Type B pancreatic cell (in vitro differentiated cells): ENCODE data around the gene CLEC3B. TPM values are rescaled to one million over a fixed set of nuclear protein-coding genes. Genes with fewer than 3 reads are reported as not detected.

Experiments used
- DNase-seq: peaks from one replicate; pipeline ENCODE4 v3.0.0; 2021; ENCODE audit warnings: mixed read lengths; ENCODE audit not compliant: unreplicated experiment; ENCODE audit errors: extremely low spot score
- H3K27ac Mint-ChIP-seq: 2 replicates; pipeline ENCODE4 v1.8.0; 2021; ENCODE audit warnings: mild to moderate bottlenecking, mixed read lengths
- H3K27me3 Mint-ChIP-seq: 2 replicates; pipeline ENCODE4 v1.8.0; 2021; ENCODE audit warnings: mixed read lengths
- H3K36me3 Mint-ChIP-seq: 2 replicates; pipeline ENCODE4 v1.8.0; 2021; ENCODE audit warnings: mixed read lengths
- H3K4me1 Mint-ChIP-seq: one replicate; pipeline ENCODE4 v1.8.0; 2021; ENCODE audit warnings: mixed read lengths; ENCODE audit not compliant: unreplicated experiment
- H3K4me3 Mint-ChIP-seq: 2 replicates; pipeline ENCODE4 v1.8.0; 2021; ENCODE audit warnings: mild to moderate bottlenecking, mixed read lengths
- H3K9me3 Mint-ChIP-seq: 2 replicates; pipeline ENCODE4 v1.8.0; 2021; ENCODE audit warnings: mixed read lengths
- total RNA-seq: library from RNA; stranded (reverse); gene quantifications from 2 replicates; pipeline ENCODE4 v1.2.1, GENCODE V29; 2021; ENCODE audit warnings: low replicate concordance
- TF ChIP-seq, protein P1 (sequence below): fragments of 200-600 bp; sonication (generic); conservative IDR thresholded peaks from 2 replicates; pipeline ENCODE4 v1.5.0; 2021; ENCODE audit warnings: antibody characterized with exemption, mild to moderate bottlenecking

Gene CLEC3B
- total RNA-seq, 1 donor from 2014 or later, result 1.2 TPM

DNA sequence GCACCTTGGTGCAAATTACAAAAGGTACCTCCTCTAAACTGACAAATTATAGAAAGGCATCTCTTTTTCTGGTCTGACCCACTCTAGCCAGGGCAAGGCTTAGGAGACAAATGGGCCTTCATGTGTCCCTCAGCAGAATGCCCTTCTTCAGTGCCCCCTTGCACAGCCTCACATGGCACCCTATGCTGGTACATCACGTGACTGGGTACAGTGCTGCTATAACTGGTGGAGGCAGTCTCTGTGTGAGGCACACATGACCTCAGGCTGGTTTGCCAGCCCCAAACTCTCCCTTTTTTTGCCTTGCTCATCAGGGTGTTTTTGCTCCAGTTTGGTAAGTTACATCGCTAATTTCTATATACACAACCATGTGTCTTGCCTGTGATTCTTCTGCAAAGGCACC, 3.1 kb downstream of the CLEC3B start:
- Mint-ChIP-seq H3K4me1 (peaks cover 10% of the 10 kb centered on the region), H3K4me3 (no peak overlapping the region), H3K27me3 (peaks cover 29% of the 10 kb centered on the region), H3K27ac (no peak overlapping the region), H3K9me3 (no peaks in the 10 kb centered on the region), H3K36me3 (no peaks in the 10 kb centered on the region)
- TF ChIP-seq, protein P1, sequence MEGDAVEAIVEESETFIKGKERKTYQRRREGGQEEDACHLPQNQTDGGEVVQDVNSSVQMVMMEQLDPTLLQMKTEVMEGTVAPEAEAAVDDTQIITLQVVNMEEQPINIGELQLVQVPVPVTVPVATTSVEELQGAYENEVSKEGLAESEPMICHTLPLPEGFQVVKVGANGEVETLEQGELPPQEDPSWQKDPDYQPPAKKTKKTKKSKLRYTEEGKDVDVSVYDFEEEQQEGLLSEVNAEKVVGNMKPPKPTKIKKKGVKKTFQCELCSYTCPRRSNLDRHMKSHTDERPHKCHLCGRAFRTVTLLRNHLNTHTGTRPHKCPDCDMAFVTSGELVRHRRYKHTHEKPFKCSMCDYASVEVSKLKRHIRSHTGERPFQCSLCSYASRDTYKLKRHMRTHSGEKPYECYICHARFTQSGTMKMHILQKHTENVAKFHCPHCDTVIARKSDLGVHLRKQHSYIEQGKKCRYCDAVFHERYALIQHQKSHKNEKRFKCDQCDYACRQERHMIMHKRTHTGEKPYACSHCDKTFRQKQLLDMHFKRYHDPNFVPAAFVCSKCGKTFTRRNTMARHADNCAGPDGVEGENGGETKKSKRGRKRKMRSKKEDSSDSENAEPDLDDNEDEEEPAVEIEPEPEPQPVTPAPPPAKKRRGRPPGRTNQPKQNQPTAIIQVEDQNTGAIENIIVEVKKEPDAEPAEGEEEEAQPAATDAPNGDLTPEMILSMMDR, result no peak
- no peak for DNase-seq

DNA sequence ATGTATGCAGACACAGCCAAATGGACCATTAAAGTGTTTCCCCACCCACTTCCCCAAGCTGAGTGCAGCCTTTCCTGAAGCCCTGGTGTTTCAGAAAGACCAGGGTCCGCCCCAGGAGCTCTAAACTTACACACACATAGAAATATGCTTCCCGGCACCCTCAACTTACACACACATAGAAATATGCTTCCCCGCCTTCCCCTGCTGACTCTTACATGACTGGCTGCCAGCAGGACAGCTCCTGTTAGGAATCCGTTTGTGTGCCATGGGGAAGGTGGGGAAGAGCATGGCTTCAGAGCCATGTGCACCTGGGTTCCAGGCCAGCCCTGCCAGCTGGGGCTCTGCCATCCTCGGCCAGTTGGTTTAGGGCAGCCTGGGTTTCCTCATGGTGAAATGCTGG, 3.6 kb downstream of the CLEC3B start:
- H3K27me3 Mint-ChIP-seq, result peaks cover 33% of the 10 kb centered on the region
- H3K27ac Mint-ChIP-seq, result no peak overlapping the region
- peaks cover 15% of the 10 kb centered on the region for H3K4me1 Mint-ChIP-seq
- H3K36me3 Mint-ChIP-seq, result no peaks in the 10 kb centered on the region
- TF ChIP-seq, protein P1, result no peak
- no peak for DNase-seq
- no peaks in the 10 kb centered on the region for H3K9me3 Mint-ChIP-seq
- H3K4me3 Mint-ChIP-seq, result no peak overlapping the region

- no peak for DNase-seq
- H3K27ac Mint-ChIP-seq, result no peak overlapping the region
- TF ChIP-seq, protein P1, result no peak
- H3K4me1 Mint-ChIP-seq, result peaks cover 22% of the 10 kb centered on the region
- H3K27me3 Mint-ChIP-seq, result peaks cover 51% of the 10 kb centered on the region
- no peaks in the 10 kb centered on the region for H3K9me3 Mint-ChIP-seq
- no peaks in the 10 kb centered on the region for H3K36me3 Mint-ChIP-seq
- no peak overlapping the region for H3K4me3 Mint-ChIP-seq
Observed at GRCh38 chr3:45031531-45031930, 5.4 kb downstream of the CLEC3B start.

- peaks cover 22% of the 10 kb centered on the region for H3K4me1 Mint-ChIP-seq
- no peak overlapping the region for H3K4me3 Mint-ChIP-seq
- H3K9me3 Mint-ChIP-seq, result no peaks in the 10 kb centered on the region
- DNase-seq, result no peak
- TF ChIP-seq, protein P1, result no peak
- no peaks in the 10 kb centered on the region for H3K36me3 Mint-ChIP-seq
- H3K27ac Mint-ChIP-seq, result no peak overlapping the region
- peaks cover 56% of the 10 kb centered on the region for H3K27me3 Mint-ChIP-seq
Observed at GRCh38 chr3:45032113-45032512, 6.0 kb downstream of the CLEC3B start.

DNA sequence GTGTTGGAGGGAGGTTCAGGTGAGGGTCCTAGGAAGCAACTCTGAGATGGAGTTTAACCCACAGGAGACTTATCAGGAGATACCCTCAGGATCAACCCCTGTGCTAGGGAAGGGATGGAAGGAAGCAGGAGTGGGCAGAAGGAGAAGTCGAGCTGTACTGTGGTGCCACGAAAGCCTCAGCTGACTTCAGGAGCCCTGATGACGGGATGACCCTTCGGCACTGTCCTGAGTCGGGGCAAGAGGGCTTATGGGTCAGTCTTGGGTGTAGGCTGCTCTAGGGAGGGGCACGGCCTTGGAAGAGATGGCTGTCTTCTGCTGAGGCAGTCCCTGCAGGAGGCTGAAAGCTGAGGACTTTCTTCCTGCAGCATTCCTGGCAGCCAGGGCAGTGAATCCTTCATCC, 7.7 kb downstream of the CLEC3B start:
- no peaks in the 10 kb centered on the region for H3K36me3 Mint-ChIP-seq
- H3K27me3 Mint-ChIP-seq, result peaks cover 61% of the 10 kb centered on the region
- H3K4me1 Mint-ChIP-seq, result peaks cover 22% of the 10 kb centered on the region
- TF ChIP-seq, protein P1, result no peak
- no peak overlapping the region for H3K27ac Mint-ChIP-seq
- H3K9me3 Mint-ChIP-seq, result no peaks in the 10 kb centered on the region
- DNase-seq, result no peak
- peak overlapping the region; percentile 36 for H3K4me3 Mint-ChIP-seq
